GM21619 (cell line): ENCODE results near the gene FDXR.

Experiments used
- ATAC-seq: cut with Tn5 transposase; IDR thresholded peaks from one replicate; pipeline ENCODE4 v1.9.1; 2021; ENCODE audit not compliant: unreplicated experiment

Gene FDXR

DNA sequence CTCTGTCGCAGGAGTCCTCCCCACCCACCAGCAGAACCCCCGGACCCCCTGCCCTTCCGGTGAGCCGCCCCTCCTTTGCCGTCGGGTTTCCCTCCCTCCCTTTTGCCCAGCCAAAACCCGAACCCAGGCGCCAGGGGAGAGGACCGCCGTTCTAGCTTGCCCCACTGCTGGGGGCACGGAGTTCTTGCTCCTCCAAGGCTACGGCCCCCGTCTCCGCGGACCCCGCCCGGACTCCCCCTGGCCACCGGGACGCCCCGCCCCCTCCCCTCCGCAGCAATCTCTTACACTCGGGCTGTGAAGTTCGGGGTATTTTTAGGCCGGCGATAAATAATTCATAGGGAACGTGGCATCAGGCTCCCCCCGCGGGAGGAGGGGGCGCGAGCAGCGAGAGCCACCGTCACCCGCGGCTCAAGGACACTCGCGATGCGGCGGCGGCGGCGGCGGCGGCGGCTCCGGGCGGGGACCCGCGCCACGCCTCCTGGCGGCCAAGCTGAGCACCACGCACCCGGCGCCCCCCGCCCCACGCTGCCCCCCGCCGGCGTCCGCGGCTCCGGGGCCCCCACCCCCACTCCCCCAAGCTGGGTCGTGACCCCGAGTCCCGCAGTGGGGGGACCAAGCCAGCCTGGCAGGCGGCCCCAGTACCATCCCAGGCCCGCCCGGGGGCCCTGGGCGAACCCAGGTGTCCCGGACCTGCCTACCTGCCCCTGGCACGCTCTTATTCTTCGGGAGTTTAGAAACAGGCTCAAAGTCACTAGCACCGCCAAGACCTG is 13.2 kb downstream of the FDXR start, which contains the start of gene GRIN2C:
GRIN2C (minus strand) TSS at position 427 of the 770 bp plus-strand sequence. CDS start 4,793 bp downstream, outside the sequence.
- ATAC-seq, result no peak

GRCh38 chr17:74858672-74859458 is 13.9 kb downstream of the FDXR start:
- no peak for ATAC-seq

DNA sequence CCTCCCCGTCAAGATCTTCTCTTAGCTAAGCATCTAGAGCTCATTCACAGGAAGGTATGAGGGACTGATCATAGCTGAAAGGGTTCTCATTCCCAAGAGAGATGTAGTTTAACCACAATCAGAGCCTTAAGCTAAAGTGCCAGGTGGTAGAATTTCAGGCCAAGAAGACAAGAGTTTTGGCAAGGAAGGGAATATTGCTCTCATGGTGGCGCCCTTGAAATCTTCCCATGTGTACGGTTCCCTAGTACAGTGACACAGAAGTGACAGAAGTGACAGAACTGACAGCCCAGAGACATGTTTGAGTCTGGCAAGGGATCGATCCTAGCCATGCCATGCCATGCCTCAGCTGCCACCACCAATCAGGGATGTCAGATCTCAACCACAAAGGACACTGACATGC is 15.6 kb downstream of the FDXR start:
- no peak for ATAC-seq

DNA sequence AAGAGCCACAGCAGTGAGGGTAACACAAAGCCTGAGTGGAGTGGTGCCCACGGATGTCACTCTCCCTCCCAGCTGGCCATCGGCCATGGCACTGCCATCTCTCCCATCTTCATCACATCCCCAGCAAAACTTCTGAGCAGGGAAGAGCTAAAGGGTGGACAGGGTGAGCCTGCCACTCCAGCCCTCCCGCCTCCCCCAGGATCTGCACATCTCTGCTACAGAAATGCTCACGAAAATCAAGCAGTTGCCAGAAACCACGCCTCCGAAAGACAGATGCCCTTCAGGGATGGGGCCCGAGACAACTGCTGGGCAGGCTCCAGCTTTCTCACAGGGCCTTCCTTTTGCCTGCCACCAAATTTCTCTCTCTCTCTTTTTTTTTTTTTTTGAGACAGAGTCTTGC is 16.7 kb downstream of the FDXR start:
- no peak for ATAC-seq

GRCh38 chr17:74855323-74855722 is 17.5 kb downstream of the FDXR start:
- ATAC-seq, result no peak

DNA sequence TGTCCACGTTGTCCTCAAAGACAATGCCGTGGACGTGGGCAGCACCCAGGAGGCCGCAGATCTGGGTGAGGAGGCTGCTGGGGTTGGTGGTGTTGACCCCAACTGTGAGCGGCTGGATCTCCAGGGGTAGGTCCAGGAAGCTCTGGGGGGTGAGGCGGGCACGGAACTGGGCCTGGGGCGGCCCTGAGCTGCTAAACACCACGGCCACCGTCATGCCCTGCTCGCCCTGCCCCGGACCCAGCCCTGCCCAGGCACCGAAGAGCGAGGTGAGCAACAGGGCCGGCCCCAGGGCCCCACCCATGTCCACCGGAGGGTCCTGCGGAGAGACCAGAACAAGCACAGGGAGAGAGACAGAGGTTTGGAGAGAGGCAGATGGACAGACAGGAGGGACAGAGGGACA is 18.0 kb downstream of the FDXR start:
- no peak for ATAC-seq

DNA sequence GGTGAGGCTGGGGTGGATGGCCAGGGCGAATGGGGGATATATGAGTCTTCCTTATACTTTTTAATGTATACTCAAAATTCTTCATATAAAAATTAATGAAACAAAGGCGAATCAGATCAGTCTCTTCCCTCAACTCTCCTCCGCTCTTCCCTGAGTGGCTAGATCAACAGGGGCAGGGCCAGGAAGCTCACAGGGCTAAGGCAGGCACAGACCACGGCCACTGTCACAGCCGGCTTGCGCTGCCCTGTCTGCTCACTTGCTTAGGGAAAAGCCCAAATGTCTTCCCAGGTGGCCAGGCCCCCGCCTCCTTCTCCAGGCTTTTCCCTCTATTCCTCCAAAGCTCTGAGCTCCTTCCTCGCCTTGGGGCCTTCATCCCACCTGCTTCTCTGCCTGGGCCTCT is 19.1 kb downstream of the FDXR start:
- ATAC-seq, result no peak

GRCh38 chr17:74853048-74853397 is 19.8 kb downstream of the FDXR start:
- no peak for ATAC-seq

GRCh38 chr17:74852237-74853047 is 20.4 kb downstream of the FDXR start:
- ATAC-seq, result no peak

DNA sequence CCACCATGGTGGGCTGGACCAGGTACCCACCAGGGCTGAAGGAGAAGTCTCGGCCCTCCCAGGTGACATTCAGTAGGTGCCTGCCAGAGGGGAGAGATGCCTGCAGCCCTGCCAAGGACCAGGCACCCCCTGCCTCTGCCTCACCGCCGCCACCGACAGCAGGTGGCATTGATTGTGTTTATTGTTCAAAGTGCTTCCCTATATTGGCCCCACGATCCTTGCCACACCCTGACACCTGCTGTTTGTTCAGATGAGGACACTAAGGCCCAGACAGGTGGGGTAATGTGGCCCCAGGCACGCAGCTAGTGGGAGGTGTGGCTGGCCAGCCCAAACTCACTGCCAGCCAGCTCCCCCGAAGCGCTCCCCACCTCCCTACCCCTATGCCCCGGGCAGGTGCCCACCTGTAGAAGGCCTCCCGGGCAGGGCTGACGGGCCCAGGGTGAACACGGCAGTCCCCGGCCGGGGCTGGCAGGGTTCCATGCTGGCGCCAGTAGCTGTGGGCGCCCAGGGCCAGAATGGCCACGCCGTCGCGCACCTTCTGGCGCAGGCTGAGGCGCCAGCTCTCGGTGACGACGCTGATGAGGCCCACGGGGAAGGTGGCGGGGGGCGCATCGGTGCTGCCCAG is 21.1 kb downstream of the FDXR start:
- no peak for ATAC-seq

DNA sequence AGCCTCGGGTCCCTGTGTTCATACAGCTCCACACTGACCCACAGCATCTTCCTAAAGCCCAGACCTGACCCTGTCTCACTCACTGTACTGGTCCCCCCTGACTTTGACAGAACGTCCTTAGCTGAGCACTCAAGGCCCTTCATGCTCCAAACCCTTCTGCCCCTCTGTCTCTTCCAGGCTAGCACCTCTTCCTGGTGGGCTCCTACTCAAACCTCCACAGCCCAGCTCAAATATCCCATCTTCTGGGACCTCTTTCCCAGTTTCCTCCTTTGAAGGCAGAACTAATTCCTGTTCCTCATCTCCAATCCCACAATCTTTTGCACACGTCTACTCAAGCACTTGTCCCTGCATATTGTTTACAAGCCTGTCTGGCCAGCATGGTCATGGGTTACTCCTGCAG is 21.9 kb downstream of the FDXR start:
- ATAC-seq, result no peak

DNA sequence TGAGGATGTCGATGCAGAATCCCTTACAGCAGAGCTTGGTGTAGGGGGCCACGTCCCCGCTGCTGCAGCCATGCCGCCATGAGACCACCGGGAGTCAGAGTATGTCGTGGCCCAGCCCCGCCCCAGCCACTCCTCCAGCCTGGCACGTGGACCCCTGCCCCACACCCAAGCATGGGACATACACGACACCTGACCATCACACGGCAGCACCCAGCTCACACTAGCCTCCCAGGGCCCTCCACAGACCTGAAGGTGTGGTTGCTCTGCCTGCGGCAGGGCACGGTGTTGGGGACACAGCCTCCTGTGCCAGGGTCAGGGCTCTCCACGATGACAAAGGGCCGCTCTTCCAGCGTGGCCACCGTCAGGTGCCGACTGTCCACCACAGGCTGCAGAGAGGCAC is 22.5 kb downstream of the FDXR start:
- ATAC-seq, result no peak

- ATAC-seq, result no peak
Observed at GRCh38 chr17:74848656-74849399, 24.0 kb downstream of the FDXR start.

DNA sequence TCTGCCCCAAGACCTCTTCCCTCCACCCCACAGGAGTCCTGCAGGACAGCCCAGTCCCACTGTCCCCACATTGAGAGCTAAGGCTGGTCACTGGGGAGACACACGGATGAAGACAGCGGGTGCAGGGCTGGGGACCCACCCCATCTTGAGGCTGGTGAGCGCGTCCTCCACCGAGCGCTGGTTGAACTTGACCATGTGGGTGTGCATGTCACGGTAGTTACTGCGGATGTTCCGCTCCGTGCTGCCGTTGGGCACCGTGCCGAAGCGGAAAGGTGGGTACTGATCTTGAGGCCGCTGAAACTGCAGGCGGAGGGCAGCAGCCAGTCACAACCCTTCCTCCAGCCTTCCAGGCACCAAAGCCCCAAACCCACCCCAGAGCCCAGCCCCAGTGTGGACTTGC is 26.2 kb downstream of the FDXR start:
- no peak for ATAC-seq

DNA sequence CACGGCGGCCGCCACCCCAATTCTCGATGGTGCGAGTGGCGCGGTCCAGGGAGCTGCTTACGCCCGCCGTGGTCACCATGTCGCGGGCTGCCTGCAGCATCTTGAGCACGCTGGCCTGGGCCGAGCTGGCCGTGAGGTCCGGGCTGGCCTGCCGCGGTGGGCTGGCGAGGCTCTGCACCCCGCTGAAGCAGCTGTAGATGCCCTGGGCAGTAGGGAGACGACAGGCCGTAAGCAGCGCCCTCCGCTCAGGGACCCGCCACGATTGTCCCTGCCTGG is 29.5 kb downstream of the FDXR start:
- no peak for ATAC-seq

GRCh38 chr17:74842599-74843351 is 30.0 kb downstream of the FDXR start:
- ATAC-seq, result no peak

GRCh38 chr17:74842146-74842598 is 30.6 kb downstream of the FDXR start:
- no peak for ATAC-seq

DNA sequence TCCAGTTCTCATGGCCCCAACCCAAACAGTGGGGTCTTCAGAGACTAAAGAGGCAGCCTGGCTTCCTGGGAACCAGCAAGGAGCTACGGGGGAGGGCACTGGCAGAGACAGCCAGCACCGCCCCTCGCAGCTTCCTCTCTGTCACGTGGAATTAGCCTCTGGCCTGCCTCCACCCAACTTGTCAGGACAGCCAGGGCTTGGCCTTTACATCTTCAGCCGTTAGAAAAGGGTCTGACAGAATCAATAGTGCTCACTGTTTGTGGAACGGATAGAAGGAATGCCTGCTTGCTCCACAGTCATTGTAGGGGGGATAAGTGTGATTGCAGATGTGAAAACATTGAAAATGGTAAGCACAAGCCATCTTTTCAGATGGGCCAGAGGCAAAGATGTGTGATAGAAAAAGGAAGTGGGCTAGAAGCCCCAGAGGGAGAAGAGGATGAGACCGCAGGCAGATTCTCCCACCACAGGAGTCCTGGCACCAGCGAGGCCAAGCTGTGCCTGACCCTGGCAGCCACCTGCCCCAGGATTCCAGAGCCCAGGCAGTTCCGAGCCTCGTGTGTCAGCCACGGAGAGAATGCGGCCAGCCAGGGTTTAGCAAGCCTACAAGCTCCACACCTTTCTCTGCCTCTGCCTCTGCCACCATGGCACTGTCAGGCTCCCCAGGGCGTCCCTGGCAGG is 31.7 kb downstream of the FDXR start:
- no peak for ATAC-seq
